SKM-1 (cell line): ENCODE data around the gene ZNF691.
"Not testable (repeated sequence)": the region's sequence is repeated elsewhere in the genome, so short reads cannot be mapped to it uniquely, and the experiment has no call there.

Experiments
- DNase-seq: peaks from one replicate; lab custom pipeline; 2025; ENCODE audit not compliant: unreplicated experiment; lab: John Stamatoyannopoulos, UW

The ZNF691 gene, protein sequence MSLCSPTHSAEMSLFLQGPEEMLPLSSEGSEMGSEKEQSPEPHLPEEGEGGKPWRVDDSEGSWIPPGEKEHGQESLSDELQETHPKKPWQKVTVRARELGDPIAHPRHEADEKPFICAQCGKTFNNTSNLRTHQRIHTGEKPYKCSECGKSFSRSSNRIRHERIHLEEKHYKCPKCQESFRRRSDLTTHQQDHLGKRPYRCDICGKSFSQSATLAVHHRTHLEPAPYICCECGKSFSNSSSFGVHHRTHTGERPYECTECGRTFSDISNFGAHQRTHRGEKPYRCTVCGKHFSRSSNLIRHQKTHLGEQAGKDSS

DNA sequence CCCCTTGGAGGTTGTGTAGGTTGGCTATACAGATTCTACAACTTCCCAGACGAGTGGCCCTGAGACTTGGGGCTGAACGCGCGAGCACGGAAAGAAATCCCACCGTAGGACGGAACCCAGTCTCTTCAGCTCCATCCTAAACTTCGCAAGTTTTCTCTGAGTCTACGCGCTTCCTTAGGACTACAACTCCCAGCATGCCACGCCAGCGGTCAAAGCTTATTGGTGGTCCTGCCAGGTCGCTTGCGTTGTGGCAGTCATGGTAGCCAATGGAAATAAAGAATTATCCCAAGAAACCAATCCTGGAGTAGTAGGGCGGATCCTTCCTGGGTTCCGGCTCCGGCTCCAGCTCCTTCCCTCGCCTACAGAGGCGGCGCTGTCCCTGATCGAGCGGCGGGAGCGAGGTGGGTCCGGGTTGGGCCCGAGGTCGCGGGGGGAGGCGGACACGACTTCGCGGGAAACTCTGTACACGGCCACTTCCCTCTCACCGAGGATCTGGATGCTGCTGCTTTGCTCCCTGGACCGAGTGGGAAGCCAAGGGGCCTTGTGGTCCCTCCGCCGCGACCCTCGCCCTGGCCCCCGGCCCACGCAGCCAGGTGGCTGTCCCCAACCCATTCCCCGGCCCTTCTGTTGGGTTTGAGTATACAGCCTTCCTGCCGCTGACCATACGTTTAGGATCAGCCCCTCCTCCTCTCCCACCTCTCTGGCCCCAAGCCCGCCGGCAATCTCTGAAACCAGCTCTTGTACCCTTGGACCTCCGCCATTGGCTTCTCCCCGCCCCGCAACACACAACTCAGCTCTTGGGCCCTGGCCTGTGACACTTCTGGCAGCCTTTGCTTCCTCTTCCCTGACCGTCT, at the start of gene ZNF691:
TSS of gene ZNF691 (plus strand) at position 357 of the 854 bp plus-strand sequence. CDS start 3,046 bp downstream, outside the sequence.
- DNase-seq, result peak; percentile 95

GRCh38 chr1:42797414-42797813, 49.0 kb upstream of the ZNF691 start:
- DNase-seq, result no peak

DNA sequence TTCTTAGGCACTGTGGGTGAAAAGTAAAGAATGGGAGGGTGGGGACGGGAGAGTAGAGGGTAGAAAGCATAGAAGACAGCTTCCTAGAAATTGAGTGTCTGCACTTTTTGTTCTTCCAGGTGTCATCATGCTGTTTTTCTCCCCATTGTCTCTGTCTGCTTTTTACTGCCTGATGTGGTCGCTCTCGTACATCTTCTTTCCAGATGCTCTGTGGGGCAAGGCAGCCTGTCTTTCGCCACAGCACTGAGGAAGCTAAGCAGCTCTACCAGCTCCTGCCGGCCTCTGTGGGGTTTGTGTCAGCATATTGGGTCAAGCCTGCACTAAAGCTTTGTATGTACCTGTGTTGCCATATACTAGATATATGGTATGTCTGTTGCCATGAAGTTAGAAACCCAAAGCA, 48.4 kb upstream of the ZNF691 start:
- no peak for DNase-seq

- DNase-seq, result no peak
Measured at GRCh38 chr1:42801832-42802473, 44.5 kb upstream of the ZNF691 start.

GRCh38 chr1:42806171-42806570, 40.2 kb upstream of the ZNF691 start:
- no peak for DNase-seq

- DNase-seq, result no peak
Measured at GRCh38 chr1:42806593-42806992, 39.8 kb upstream of the ZNF691 start.

DNA sequence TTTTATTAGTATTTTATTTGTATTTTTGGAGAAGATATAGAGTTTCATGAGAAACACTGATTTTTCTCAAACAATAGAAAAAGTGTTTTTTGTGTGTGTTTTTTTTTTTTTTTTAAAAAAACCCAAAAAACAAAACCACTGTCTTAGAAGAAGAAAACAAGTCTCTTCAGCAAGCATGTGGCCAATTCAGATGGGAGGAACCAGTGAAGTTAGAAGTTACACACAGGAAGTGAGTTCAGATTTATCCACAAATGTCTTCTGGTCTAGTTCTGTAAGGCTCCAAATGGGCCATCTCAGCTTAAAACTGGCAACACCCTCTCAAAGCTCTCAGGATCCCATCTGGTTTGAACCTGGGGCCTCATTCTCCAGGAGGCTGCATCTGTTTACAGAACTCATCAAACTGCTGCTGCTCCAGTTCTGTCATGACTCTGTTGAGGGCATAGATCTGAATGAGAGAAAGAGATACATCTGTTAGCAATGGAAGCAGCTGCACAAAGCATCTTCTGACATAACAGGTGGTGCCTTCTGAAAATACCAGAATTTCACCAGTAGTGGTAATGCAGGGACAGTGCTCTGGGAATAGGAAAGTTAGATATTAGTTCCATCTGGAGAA, 39.3 kb upstream of the ZNF691 start:
- DNase-seq, result no peak

- not testable (repeated sequence) for DNase-seq
Measured at GRCh38 chr1:42814815-42815214, 31.6 kb upstream of the ZNF691 start.

GRCh38 chr1:42815941-42816584, 30.4 kb upstream of the ZNF691 start:
- DNase-seq, result no peak

GRCh38 chr1:42816585-42817439, 29.6 kb upstream of the ZNF691 start, which contains the start of the genes ERMAP and SVBP:
TSS of gene ERMAP (plus strand) at chr1:42817122. CDS start at chr1:42830449, 13,327 bp downstream.
TSS of gene SVBP (minus strand) at chr1:42817397. CDS start at chr1:42816544, 853 bp downstream.
- DNase-seq, result peak; percentile 69

DNA sequence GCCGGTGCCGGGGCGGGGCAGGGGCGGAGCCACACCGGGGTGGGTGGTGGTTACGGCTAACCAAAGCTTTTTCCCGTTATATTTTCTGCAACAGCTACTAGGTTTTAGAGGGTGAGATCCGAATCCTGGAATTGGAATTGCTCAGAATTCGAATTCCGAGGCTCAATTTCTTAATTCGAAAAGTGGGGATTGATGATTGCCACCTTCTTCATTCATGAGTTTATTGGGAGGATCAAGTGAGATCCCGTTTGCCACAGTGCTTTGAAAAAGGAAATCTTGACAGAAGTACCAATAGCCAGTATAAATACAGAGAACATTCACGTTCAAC, 29.0 kb upstream of the ZNF691 start:
- no peak for DNase-seq

DNA sequence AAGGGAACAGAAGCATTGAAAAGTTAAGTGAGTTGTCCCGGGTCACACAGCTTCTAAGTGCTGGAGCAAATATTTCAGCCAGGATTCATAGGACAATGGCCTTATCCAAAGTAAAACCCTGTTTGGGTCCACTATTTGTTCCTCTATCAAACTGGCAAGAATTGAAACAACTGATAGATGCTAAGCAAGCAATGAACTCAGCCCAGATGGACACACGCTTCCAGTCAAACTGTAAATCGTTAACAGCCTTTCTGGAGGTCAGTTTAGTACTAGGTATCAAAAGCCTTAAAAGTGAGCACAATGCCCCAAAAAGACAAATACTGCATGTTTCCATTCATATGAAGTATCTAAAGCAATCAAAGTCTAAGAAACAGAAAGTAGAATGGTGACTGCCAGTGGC, 28.4 kb upstream of the ZNF691 start:
- no peak for DNase-seq

- no peak for DNase-seq
Measured at GRCh38 chr1:42820813-42821212, 25.6 kb upstream of the ZNF691 start.

GRCh38 chr1:42821690-42822089, 24.7 kb upstream of the ZNF691 start:
- DNase-seq, result no peak

DNA sequence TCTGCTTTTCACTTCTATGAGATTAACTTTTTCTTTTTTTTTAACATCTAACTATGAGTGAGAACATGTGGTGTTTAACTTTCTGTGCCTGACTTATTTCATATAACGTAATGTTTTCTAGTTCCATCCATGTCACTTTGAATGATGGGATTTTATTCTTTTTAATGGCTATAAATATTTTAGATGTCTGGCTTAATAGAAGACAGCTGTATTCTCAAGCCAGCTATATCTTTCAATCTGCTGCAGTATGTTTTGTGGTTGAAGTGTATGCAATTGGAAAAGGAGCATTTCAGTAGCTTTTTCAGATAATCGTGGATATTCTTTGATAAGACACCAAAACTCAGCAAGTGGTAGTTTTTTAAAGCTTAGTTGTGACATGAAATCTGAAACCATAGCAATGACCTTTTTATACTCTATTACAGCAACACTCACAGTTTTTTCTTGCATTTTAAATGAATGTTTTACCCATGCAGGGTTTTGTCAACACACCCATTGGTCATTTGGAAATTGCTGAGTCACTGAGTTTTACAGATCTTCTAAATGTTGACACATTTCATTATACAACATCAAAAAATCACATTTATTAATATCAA, 23.5 kb upstream of the ZNF691 start:
- no peak for DNase-seq

- no peak for DNase-seq
Measured at GRCh38 chr1:42824481-42825035, 21.9 kb upstream of the ZNF691 start.

GRCh38 chr1:42825036-42825851, 21.2 kb upstream of the ZNF691 start:
- DNase-seq, result no peak

GRCh38 chr1:42830631-42831030, 15.8 kb upstream of the ZNF691 start:
- DNase-seq, result no peak
